HG03342 (cell line): ENCODE data around the gene FMN1.

Source experiments
- ATAC-seq: cut with Tn5 transposase; IDR thresholded peaks from one replicate; pipeline ENCODE4 v1.9.1; 2021; ENCODE audit warnings: mild to moderate bottlenecking, moderate library complexity; ENCODE audit not compliant: unreplicated experiment

FMN1 gene

DNA sequence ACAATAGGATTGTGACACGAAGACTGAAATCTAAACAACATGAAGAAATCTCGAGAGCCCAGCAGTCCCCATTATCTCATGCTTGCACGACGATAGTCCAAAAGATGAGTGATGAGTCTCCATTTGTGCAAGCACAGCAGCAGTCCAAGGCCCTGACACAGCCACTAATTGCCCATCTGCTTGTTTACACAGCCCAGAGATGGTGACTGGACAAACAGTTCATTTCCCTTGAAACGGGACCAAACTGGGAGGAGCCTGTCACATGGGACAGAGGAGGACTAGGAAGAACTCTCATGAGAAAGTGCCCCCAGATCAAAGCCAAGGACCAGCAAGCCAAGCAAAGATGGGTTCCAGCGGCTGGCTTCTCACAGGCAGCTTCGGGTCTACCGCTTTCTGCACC is 355.7 kb downstream of the FMN1 start:
- ATAC-seq: no peak

- no peak for ATAC-seq
Measured at GRCh38 chr15:32838338-32838737, 356.2 kb downstream of the FMN1 start.

- ATAC-seq: no peak
Measured at GRCh38 chr15:32837935-32838334, 356.6 kb downstream of the FMN1 start.

DNA sequence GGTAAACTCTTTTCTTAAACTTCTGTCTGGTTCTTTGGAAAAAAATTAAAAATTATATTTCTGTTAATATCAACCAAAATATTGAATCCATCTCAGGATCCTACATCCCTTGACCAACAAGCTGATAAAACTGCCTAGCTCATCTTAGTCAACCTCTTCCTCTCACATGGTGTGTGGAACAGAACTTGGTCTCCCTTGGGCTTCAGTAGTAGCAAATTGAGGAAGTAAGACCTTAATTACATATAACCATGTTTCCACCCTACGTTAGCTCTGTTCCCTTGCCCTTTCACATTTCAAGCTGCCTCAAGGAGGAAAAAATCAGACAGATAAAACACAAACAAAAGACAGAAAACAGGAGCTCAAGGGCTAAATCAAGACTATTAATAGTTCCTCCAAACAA is 360.4 kb downstream of the FMN1 start:
- ATAC-seq: peak; percentile 95

DNA sequence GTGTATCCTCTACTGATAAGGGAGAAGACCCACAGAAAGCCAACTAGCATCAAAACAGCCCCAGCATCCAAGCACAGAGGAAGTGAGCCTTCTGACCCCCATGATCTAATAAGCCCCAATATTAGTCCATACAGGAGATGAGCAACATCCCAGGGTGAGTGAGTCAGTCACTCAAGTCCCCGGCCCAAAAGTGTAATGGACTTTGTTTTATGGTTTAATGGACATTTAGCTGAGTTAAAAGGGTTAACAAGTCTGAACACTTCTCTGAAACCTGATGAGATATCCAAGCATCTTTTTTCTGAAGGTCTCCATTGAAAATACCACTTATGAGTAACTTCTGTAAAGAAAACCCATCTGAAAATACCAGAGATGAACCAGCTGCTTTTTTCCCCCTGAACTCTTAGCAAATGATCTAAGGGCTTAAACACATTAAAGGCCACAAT is 361.1 kb downstream of the FMN1 start:
- ATAC-seq: no peak

DNA sequence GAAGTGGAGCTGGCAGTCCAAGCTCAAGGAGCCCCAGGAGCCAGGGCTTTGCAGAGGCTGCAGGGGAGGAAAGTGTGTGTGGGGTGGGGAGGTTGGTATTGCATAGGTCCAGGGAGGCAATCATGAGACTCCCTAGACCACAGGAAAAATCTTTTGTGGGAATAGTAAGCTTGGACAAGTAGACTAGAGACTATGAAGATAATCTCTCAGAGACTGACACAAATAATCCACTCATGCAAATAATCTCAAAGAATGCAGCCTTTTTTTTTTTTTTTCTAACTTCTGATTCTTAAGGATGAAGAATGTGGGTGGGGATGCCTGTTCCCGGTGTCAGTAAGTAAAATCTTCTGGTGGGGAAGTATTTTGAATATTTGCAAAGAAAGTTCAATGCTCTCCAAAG is 363.0 kb downstream of the FMN1 start:
- ATAC-seq: no peak

DNA sequence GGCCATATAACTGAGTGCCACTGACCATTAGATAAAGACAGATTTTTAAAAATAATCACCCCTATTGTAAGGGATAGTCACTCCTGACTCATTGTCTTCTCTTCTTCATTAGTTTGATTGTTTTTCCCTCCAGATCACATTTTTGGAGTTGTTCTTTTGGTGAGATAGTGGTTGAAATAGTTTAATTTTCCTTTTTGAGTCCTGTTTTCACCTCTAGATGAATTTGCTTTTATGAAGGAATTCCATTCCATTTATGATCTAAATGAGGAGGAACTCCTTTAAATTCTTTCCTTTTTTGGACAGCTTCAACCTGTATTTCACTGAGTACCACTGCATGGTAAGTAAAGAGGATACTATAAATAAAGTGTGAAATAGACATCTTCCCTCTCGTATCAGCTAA is 364.3 kb downstream of the FMN1 start:
- ATAC-seq: no peak

DNA sequence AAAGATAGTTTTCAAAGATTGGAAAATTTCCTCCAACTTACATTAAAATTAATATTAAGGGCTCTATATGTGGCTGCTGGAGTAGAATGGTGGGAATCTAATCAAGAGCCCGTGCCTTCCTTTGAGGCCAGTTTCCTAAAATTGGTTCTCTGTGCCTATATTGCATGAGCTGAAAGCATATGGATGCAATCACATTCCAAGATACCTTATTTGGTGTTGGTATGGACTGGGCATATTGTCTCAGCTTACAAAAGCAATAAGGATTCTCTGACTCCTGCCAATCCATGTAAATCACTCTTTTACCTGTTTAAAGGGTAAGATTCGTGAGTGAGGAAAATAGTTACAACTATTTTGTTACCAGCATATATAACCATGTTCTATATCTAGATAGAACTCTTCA is 365.1 kb downstream of the FMN1 start:
- no peak for ATAC-seq

DNA sequence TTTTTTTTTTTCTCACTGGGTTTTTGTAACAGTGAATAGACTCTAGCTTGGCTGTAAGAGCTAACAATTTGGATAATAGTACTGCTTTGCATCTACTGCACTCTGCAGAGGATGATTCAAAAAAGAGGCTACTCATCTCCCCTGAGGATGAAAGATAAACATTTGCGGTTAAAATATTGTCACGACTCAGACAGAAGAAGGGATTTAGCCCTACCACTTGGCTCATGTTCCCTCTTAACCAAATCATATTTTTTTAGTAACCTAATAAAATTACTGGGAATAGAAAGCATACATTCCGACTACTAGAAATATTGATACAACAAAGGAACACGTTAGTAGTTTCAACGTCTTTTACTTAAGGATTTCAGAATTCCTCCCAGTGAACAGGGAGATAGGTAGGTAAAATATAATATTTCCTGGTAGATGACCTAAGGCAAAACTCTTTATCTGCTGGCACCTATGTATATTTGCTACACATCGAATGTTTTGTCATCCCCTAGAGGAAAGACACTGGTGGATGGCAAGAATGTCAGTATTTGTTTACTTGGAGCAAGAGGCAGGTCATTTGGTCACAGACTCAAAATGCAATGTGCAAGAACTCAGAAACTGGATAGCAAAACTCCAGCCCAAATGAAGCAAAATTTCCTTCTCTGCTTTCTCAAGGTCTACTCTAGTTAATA is 365.9 kb downstream of the FMN1 start:
- ATAC-seq: no peak

DNA sequence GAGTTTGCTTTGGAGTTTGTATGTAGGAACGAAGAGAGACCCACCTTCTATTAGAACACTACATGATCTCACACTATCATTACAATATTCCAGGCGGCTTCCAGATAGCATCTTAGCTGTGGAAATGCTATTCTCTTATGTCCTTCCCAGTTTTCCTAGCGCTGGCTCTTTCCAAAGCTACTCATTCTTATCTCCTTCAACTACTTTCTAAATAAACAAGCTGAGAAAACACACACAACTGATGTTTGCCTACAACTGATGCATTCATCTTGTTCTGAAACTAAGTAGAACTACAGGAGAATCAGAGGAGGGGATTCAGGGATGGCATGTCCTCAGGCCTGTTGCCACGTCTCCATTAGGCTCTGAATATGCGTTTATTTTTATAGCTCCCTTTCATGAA is 367.8 kb downstream of the FMN1 start:
- ATAC-seq: no peak

GRCh38 chr15:32825219-32825618 is 369.3 kb downstream of the FMN1 start:
- ATAC-seq: no peak

- ATAC-seq: no peak
Measured at GRCh38 chr15:32824777-32825176, 369.7 kb downstream of the FMN1 start.

GRCh38 chr15:32823750-32824149 is 370.8 kb downstream of the FMN1 start:
- ATAC-seq: no peak

DNA sequence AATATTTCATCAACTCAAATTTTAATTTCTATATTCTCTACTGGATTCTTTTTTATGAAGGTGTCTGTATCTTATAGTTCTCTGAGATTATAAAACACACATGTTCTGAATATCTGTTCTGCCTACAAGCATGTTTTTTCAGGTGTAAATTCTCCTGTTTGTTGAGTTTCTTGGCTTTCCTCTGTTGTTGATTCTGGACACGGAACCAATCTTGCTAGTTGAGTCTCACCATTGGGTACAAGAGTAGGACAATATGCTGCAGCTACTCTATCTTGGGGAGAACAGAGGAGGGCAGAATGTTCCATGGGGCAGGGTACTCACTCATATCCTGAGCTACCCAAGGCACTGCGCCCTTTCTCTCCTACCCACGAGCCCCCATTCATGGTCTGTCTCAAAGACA is 371.8 kb downstream of the FMN1 start:
- no peak for ATAC-seq

GRCh38 chr15:32819448-32819847 is 375.1 kb downstream of the FMN1 start:
- no peak for ATAC-seq

GRCh38 chr15:32818758-32819447 is 375.6 kb downstream of the FMN1 start:
- ATAC-seq: no peak

- ATAC-seq: no peak
Measured at GRCh38 chr15:32817577-32817976, 376.9 kb downstream of the FMN1 start.

DNA sequence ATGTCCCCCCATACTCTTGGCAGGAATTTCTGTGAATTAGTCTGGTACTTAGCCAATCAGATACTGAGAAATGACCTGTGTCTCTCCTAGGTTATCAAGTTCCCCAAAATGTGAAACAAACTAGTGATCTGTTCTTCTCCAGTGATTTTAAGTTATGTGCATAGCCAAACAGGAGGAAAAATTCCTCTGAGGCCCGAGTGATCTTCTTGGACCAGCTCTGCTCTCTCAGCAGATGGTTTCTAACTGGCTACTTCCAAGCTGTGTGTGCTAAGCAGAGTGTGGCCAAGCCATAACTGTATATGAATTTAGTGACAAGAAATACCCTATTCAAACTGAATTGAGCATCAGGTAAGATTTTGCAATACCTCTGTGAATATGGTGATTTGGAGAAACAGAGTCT is 387.2 kb downstream of the FMN1 start:
- no peak for ATAC-seq

GRCh38 chr15:32803631-32804030 is 390.9 kb downstream of the FMN1 start:
- no peak for ATAC-seq

- no peak for ATAC-seq
Measured at GRCh38 chr15:32802286-32802936, 392.1 kb downstream of the FMN1 start.

GRCh38 chr15:32799936-32800535 is 394.5 kb downstream of the FMN1 start:
- no peak for ATAC-seq

- ATAC-seq: no peak
Measured at GRCh38 chr15:32796856-32797255, 397.7 kb downstream of the FMN1 start.
